Neuronal stem cell (in vitro differentiated cells): ENCODE results near the gene PEDS1.

ENCODE experiments used
- DNase-seq: peaks from one replicate; pipeline ENCODE4 v3.0.0-alpha.2; 2013; ENCODE audit warnings: low spot score
- H2AFZ ChIP-seq: one replicate; pipeline ENCODE4 v1.6.1; 2013; ENCODE audit warnings: mild to moderate bottlenecking, low read length, inconsistent platforms
- H2AK5ac ChIP-seq: 2 replicates; pipeline ENCODE4 v1.6.1; 2013; ENCODE audit warnings: low read depth, mild to moderate bottlenecking, inconsistent platforms, low read length, moderate library complexity, mixed read lengths
- H2BK120ac ChIP-seq: 2 replicates; pipeline ENCODE4 v1.6.1; 2013; ENCODE audit warnings: low read depth, mild to moderate bottlenecking, inconsistent platforms, low read length, moderate library complexity, mixed read lengths
- H2BK12ac ChIP-seq: one replicate; pipeline ENCODE4 v1.6.1; 2013; ENCODE audit warnings: low read length, inconsistent platforms
- H2BK15ac ChIP-seq: 2 replicates; pipeline ENCODE4 v1.6.1; 2013; ENCODE audit warnings: mild to moderate bottlenecking, low read length, inconsistent platforms, mixed read lengths
- H2BK5ac ChIP-seq: one replicate; pipeline ENCODE4 v1.6.1; 2013; ENCODE audit warnings: inconsistent platforms, mild to moderate bottlenecking, low read length, moderate library complexity
- H3K14ac ChIP-seq: one replicate; pipeline ENCODE4 v1.6.1; 2013; ENCODE audit warnings: low read length, inconsistent platforms
- H3K18ac ChIP-seq: 2 replicates; pipeline ENCODE4 v1.6.1; 2013; ENCODE audit warnings: low read length, inconsistent platforms
- H3K23ac ChIP-seq: 2 replicates; pipeline ENCODE4 v1.6.1; 2013; ENCODE audit warnings: low read depth, mild to moderate bottlenecking, mixed read lengths, low read length, inconsistent platforms; ENCODE audit not compliant: poor library complexity
- H3K27ac ChIP-seq: replicated peaks from 3 replicates; pipeline ENCODE4 v1.5.1; 2013; ENCODE audit warnings: low read length, inconsistent platforms
- H3K27me3 ChIP-seq, 3 experiments: 2 replicates each; pipeline ENCODE4 v1.6.1; 2013; ENCODE audit warnings: low read length in 3 of 3, mild to moderate bottlenecking in 2 of 3, inconsistent platforms in 1 of 3, low read depth in 1 of 3, mixed read lengths in 1 of 3, moderate library complexity in 1 of 3; ENCODE audit not compliant: control insufficient read depth in 3 of 3, insufficient read depth in 3 of 3
- H3K36me3 ChIP-seq, 2 donors: replicated peaks in 1 of 2; 2 replicates each; pipeline ENCODE4 v1.6.1; 2013; ENCODE audit warnings: low read length in 2 of 2; ENCODE audit not compliant: control insufficient read depth in 2 of 2, insufficient read depth in 2 of 2
- H3K4ac ChIP-seq: 2 replicates; pipeline ENCODE4 v1.6.1; 2013; ENCODE audit warnings: inconsistent platforms, mild to moderate bottlenecking, low read length, moderate library complexity
- H3K4me1 ChIP-seq, 2 donors: 1 replicate in 1 of 2; 2 replicates in 1 of 2; pipeline ENCODE4 v1.6.1; 2013; ENCODE audit warnings: low read length in 2 of 2, low read depth in 1 of 2; ENCODE audit not compliant: control insufficient read depth in 2 of 2, insufficient read depth in 1 of 2
- H3K4me2 ChIP-seq: one replicate; pipeline ENCODE4 v1.6.1; 2013; ENCODE audit warnings: mild to moderate bottlenecking, low read length, inconsistent platforms; ENCODE audit not compliant: insufficient read depth, poor library complexity, severe bottlenecking
- H3K4me3 ChIP-seq, 2 donors: 2 replicates each; pipeline ENCODE4 v1.5.1; 2013; ENCODE audit warnings: low read length in 2 of 2, mild to moderate bottlenecking in 2 of 2, inconsistent platforms in 1 of 2, moderate library complexity in 1 of 2
- H3K79me1 ChIP-seq: one replicate; pipeline ENCODE4 v1.6.1; 2013; ENCODE audit warnings: low read depth, mild to moderate bottlenecking, inconsistent platforms, low read length, moderate library complexity
- H3K9ac ChIP-seq: one replicate; pipeline ENCODE4 v1.6.1; 2013; ENCODE audit warnings: mild to moderate bottlenecking, low read depth, low read length, inconsistent platforms; ENCODE audit not compliant: poor library complexity
- H3K9me3 ChIP-seq, 2 donors: replicated peaks in 1 of 2; 2 replicates each; pipeline versions ENCODE3 to v1.6.1; 2013; ENCODE audit warnings: low read length in 2 of 2, mild to moderate bottlenecking in 2 of 2, inconsistent platforms in 1 of 2, low read depth in 1 of 2, mixed read lengths in 1 of 2, moderate library complexity in 1 of 2; ENCODE audit not compliant: control insufficient read depth in 2 of 2, insufficient read depth in 1 of 2
- H4K8ac ChIP-seq: one replicate; pipeline ENCODE4 v1.6.1; 2013; ENCODE audit warnings: low read depth, mild to moderate bottlenecking, inconsistent platforms, low read length, moderate library complexity
- H4K91ac ChIP-seq: one replicate; pipeline ENCODE4 v1.6.1; 2013; ENCODE audit warnings: low read length, low read depth, mild to moderate bottlenecking, inconsistent platforms; ENCODE audit not compliant: poor library complexity
- WGBS, 2 donors: extraction: QIAGEN DNeasy Blood & Tissue Kit; methylation state at CpG; one replicate each; pipeline ENCODE4 v1.1.7; 2013; ENCODE audit warnings: missing lambda C conversion rate in 2 of 2, mixed read lengths in 1 of 2; ENCODE audit not compliant: insufficient read length in 2 of 2, insufficient replicate concordance in 1 of 2; ENCODE audit errors: extremely low coverage in 2 of 2; 5-methylcytosine and 5-hydroxymethylcytosine counted together

Gene PEDS1

GRCh38 chr20:50199703-50200102, 46.2 kb upstream of the PEDS1 start:
- Histone ChIP-seq H3K4ac (no peak overlapping the region), H4K91ac (no peak overlapping the region), H2BK5ac (no peak overlapping the region), H2BK12ac (no peak overlapping the region), H3K4me3 (no peak overlapping the region), H3K4me2 (no peak overlapping the region), H2BK15ac (no peak overlapping the region), H3K79me1 (no peaks in the 10 kb centered on the region), H2AK5ac (no peak overlapping the region), H3K9me3 (peaks cover 8 to 9% of the 10 kb centered on the region in 2 donors), H3K27me3 (no peaks in the 10 kb centered on the region), H3K23ac (no peak overlapping the region), H3K9ac (no peak overlapping the region), H3K14ac (no peak overlapping the region), H3K18ac (no peak overlapping the region), H3K27ac (no peak overlapping the region), H2BK120ac (no peak overlapping the region), H2AFZ (no peak overlapping the region), H3K36me3 (no peaks in the 10 kb centered on the region), H4K8ac (no peak overlapping the region), H3K4me1 (peaks cover 0 to 5% of the 10 kb centered on the region in 2 donors)
- DNase-seq, result no peak
- no CpG with 5 or more reads among the region's 4 CpGs for WGBS, 2 donors

- Histone ChIP-seq H4K8ac (no peak overlapping the region), H3K9ac (no peak overlapping the region)
- no CpG with 5 or more reads among the region's 1 CpG for WGBS, 2 donors
These were observed 45.2 kb upstream of the PEDS1 start for GRCh38 chr20:50198716-50199115.

GRCh38 chr20:50198180-50198666, 44.7 kb upstream of the PEDS1 start:
- peak overlapping the region; percentile 60 for H3K23ac ChIP-seq
- no peak for DNase-seq
- no peak overlapping the region for H2BK5ac ChIP-seq
- no peak overlapping the region for H4K91ac ChIP-seq
- H2BK15ac ChIP-seq, result no peak overlapping the region
- no peak overlapping the region for H4K8ac ChIP-seq
- no peak overlapping the region for H2AK5ac ChIP-seq
- H3K4me1 ChIP-seq, result peaks cover 4 to 11% of the 10 kb centered on the region in 2 donors
- no peak overlapping the region for H3K14ac ChIP-seq
- peaks cover 1% of the 10 kb centered on the region for H3K79me1 ChIP-seq
- H2BK120ac ChIP-seq, result no peak overlapping the region
- H3K27ac ChIP-seq, result no peak overlapping the region
- no peak overlapping the region for H3K4ac ChIP-seq
- no peaks in the 10 kb centered on the region for H3K36me3 ChIP-seq
- H3K27me3 ChIP-seq, result peaks cover 0 to 9% (median 0%) of the 10 kb centered on the region in 3 experiments
- H3K9ac ChIP-seq, result no peak overlapping the region
- H2BK12ac ChIP-seq, result no peak overlapping the region
- peak overlapping the region; percentile 77 for H3K18ac ChIP-seq
- H3K4me3 ChIP-seq, result no peak overlapping the region
- peaks cover 0 to 3% of the 10 kb centered on the region in 2 donors for H3K9me3 ChIP-seq
- H2AFZ ChIP-seq, result peak overlapping the region; percentile 30
- H3K4me2 ChIP-seq, result no peak overlapping the region
- no CpG with 5 or more reads among the region's 11 CpGs for WGBS, 2 donors

More at GRCh38 chr20:50198716-50199115, 45.2 kb upstream of the PEDS1 start:
- H4K91ac ChIP-seq, result no peak overlapping the region
- H2BK120ac ChIP-seq, result no peak overlapping the region
- H3K27ac ChIP-seq, result no peak overlapping the region
- no peak overlapping the region for H3K14ac ChIP-seq
- H3K4me1 ChIP-seq, result peaks cover 0 to 9% of the 10 kb centered on the region in 2 donors
- no peak overlapping the region for H2BK15ac ChIP-seq
- no peaks in the 10 kb centered on the region for H3K36me3 ChIP-seq
- no peak overlapping the region for H2BK5ac ChIP-seq
- H3K9me3 ChIP-seq, result peaks cover under 1 to 6% of the 10 kb centered on the region in 2 donors
- peaks cover 0 to 4% (median 0%) of the 10 kb centered on the region in 3 experiments for H3K27me3 ChIP-seq
- H2BK12ac ChIP-seq, result no peak overlapping the region
- H3K4me3 ChIP-seq, result no peak overlapping the region
- H2AFZ ChIP-seq, result no peak overlapping the region
- no peak for DNase-seq
- H3K23ac ChIP-seq, result no peak overlapping the region
- no peak overlapping the region for H3K4me2 ChIP-seq
- peaks cover 1% of the 10 kb centered on the region for H3K79me1 ChIP-seq
- H3K4ac ChIP-seq, result no peak overlapping the region
- no peak overlapping the region for H2AK5ac ChIP-seq
- H3K18ac ChIP-seq, result no peak overlapping the region

- H2BK15ac ChIP-seq, result no peak overlapping the region
- no peak overlapping the region for H2AFZ ChIP-seq
- no peak overlapping the region for H4K8ac ChIP-seq
- H2AK5ac ChIP-seq, result no peak overlapping the region
- peaks cover 1% of the 10 kb centered on the region for H3K79me1 ChIP-seq
- no peak overlapping the region for H2BK12ac ChIP-seq
- H3K23ac ChIP-seq, result no peak overlapping the region
- H3K4me3 ChIP-seq, result no peak overlapping the region
- DNase-seq, result no peak
- H3K14ac ChIP-seq, result no peak overlapping the region
- H3K36me3 ChIP-seq, result no peaks in the 10 kb centered on the region
- no peak overlapping the region for H2BK120ac ChIP-seq
- H3K4me1 ChIP-seq, result peaks cover 9 to 16% of the 10 kb centered on the region in 2 donors
- no peak overlapping the region for H4K91ac ChIP-seq
- peaks cover 0 to 15% (median 0%) of the 10 kb centered on the region in 3 experiments for H3K27me3 ChIP-seq
- no CpG with 5 or more reads among the region's 10 CpGs for WGBS, 2 donors
- H3K27ac ChIP-seq, result no peak overlapping the region
- H3K18ac ChIP-seq, result peak overlapping the region; percentile 49
- no peak overlapping the region for H3K9ac ChIP-seq
- H3K4me2 ChIP-seq, result no peak overlapping the region
- peaks cover 0 to 3% of the 10 kb centered on the region in 2 donors for H3K9me3 ChIP-seq
- no peak overlapping the region for H2BK5ac ChIP-seq
- H3K4ac ChIP-seq, result no peak overlapping the region
These were observed 44.1 kb upstream of the PEDS1 start for GRCh38 chr20:50197463-50198179.
